ENCODE measurements around the gene HBG1.

The HBG1 gene

DNA sequence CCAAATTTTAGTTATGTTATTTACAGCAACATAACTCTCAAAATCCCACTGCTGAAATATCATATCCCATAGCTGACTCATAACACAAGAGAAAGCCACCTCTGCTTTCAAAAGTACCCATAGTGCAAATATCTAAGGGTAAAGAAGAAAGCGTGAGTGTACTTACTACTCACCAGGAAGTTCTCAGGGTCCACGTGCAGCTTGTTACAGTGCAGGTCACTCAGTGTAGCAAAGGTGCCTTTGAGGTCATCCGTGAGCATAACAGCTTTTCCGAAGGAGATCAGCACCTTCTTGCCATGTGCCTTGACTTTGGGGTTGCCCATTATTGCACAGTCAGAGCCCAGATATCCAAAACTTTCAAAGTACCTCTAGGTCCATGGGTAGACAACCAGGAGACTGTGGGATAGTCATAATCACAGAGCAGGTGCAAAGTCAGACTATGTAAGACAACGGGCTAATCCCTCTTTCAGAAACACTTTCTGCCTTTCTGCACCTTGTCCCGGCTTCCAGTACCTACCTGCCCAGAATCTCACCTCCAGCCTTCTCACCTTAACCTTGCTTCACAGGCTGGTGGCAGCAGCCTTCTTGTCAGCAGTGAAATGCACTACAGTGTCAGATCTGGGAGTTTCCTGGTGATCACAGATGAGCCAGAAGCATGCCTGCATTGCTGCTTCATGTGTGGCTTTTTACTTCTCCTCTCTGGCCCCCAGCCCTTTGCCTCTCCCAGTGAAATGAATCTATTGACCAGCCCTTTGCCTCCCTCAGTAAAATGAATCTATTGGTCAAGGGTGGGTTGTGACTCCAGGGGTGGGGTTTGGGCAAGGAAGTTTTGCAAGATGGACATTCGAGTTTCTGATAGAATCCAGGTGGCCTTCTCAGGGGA, 6.5 kb downstream of the HBG1 start:
- no peak for TF ChIP-seq NFIC (IDR thresholded peaks at IDR 0.05)
- no peak for TF ChIP-seq CEBPB (IDR thresholded peaks at IDR 0.05)
- no peak for TF ChIP-seq EGR1 (IDR thresholded peaks at IDR 0.05)
- TF ChIP-seq FOXM1 (IDR thresholded peaks at IDR 0.05; ENCODE audit: borderline replicate concordance, low read depth) = no peak
- no peak for TF ChIP-seq RAD21 (IDR thresholded peaks at IDR 0.05; ENCODE audit: low read depth)
- TF ChIP-seq TEAD4 (IDR thresholded peaks at IDR 0.05) = no peak
- no peak for TF ChIP-seq TAF1 (IDR thresholded peaks at IDR 0.05; ENCODE audit: low read depth)
- no peak for TF ChIP-seq TCF12 (IDR thresholded peaks at IDR 0.05; ENCODE audit: low read depth)
- no peak for TF ChIP-seq ZBTB7A (IDR thresholded peaks at IDR 0.05; ENCODE audit: low read depth)
- no peak for TF ChIP-seq YY1 (IDR thresholded peaks at IDR 0.05; ENCODE audit: low read depth)
- no peak for TF ChIP-seq EP300 (IDR thresholded peaks at IDR 0.05; ENCODE audit: borderline replicate concordance)
- TF ChIP-seq, protein P1, sequence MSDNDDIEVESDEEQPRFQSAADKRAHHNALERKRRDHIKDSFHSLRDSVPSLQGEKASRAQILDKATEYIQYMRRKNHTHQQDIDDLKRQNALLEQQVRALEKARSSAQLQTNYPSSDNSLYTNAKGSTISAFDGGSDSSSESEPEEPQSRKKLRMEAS (IDR thresholded peaks at IDR 0.05) = no peak

DNA sequence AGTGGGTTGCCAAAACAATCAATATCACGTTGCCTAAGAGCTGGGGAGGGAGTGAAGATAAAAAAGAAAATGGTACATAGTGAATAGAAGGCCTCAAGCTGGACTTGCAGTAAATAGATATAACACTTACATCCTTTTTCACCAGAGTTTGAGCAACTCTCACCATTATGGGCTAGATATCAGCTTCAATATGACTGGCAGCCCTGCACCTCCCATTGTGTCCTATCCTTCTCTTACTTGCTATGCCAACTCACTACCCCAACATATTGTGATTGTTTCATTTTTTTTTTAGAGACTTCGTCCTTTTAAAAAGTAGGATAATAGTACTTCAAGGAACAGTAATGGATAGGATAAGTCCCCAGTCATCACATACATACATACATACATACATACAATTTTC, 7.4 kb downstream of the HBG1 start:
- TF ChIP-seq, protein P1 (IDR thresholded peaks at IDR 0.05) = no peak
- TF ChIP-seq CEBPB (IDR thresholded peaks at IDR 0.05) (no peak), YY1 (IDR thresholded peaks at IDR 0.05; ENCODE audit: low read depth) (no peak), TAF1 (IDR thresholded peaks at IDR 0.05; ENCODE audit: low read depth) (no peak), ZBTB7A (IDR thresholded peaks at IDR 0.05; ENCODE audit: low read depth) (no peak), EGR1 (IDR thresholded peaks at IDR 0.05) (no peak), RAD21 (IDR thresholded peaks at IDR 0.05; ENCODE audit: low read depth) (no peak), EP300 (IDR thresholded peaks at IDR 0.05; ENCODE audit: borderline replicate concordance) (no peak), TCF12 (IDR thresholded peaks at IDR 0.05; ENCODE audit: low read depth) (no peak), FOXM1 (IDR thresholded peaks at IDR 0.05; ENCODE audit: borderline replicate concordance, low read depth) (no peak), NFIC (IDR thresholded peaks at IDR 0.05) (no peak), CREB1 (IDR thresholded peaks at IDR 0.05; ENCODE audit: low read depth) (no peak)
- TF ChIP-seq, protein P2, sequence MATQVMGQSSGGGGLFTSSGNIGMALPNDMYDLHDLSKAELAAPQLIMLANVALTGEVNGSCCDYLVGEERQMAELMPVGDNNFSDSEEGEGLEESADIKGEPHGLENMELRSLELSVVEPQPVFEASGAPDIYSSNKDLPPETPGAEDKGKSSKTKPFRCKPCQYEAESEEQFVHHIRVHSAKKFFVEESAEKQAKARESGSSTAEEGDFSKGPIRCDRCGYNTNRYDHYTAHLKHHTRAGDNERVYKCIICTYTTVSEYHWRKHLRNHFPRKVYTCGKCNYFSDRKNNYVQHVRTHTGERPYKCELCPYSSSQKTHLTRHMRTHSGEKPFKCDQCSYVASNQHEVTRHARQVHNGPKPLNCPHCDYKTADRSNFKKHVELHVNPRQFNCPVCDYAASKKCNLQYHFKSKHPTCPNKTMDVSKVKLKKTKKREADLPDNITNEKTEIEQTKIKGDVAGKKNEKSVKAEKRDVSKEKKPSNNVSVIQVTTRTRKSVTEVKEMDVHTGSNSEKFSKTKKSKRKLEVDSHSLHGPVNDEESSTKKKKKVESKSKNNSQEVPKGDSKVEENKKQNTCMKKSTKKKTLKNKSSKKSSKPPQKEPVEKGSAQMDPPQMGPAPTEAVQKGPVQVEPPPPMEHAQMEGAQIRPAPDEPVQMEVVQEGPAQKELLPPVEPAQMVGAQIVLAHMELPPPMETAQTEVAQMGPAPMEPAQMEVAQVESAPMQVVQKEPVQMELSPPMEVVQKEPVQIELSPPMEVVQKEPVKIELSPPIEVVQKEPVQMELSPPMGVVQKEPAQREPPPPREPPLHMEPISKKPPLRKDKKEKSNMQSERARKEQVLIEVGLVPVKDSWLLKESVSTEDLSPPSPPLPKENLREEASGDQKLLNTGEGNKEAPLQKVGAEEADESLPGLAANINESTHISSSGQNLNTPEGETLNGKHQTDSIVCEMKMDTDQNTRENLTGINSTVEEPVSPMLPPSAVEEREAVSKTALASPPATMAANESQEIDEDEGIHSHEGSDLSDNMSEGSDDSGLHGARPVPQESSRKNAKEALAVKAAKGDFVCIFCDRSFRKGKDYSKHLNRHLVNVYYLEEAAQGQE (IDR thresholded peaks at IDR 0.05; ENCODE audit: low read depth) = no peak
- TF ChIP-seq, protein P3, sequence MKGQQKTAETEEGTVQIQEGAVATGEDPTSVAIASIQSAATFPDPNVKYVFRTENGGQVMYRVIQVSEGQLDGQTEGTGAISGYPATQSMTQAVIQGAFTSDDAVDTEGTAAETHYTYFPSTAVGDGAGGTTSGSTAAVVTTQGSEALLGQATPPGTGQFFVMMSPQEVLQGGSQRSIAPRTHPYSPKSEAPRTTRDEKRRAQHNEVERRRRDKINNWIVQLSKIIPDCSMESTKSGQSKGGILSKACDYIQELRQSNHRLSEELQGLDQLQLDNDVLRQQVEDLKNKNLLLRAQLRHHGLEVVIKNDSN (IDR thresholded peaks at IDR 0.05) = no peak

DNA sequence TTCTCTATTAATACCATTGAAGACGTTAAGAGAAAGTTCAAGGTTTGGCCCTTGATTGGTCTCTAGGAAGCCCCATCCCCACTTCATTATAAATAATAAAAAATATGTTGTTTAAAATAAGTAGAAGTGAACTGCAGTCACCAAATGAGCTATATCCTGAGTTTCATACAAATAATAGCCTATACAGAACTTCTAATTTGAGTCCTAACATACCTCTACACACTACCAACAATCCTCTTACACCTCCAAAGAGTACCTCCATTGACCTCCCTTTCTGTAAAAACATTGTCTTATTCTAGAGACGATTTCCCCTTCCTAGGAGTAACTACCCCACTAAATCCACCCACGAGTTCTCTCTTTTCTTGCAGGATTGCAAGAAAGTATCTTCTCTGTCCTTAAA, 8.2 kb downstream of the HBG1 start:
- TF ChIP-seq RAD21 (IDR thresholded peaks at IDR 0.05; ENCODE audit: low read depth) = no peak
- TF ChIP-seq, protein P1 (IDR thresholded peaks at IDR 0.05) = no peak
- TF ChIP-seq ZBTB7A (IDR thresholded peaks at IDR 0.05; ENCODE audit: low read depth) = no peak
- no peak for TF ChIP-seq TCF12 (IDR thresholded peaks at IDR 0.05; ENCODE audit: low read depth)
- TF ChIP-seq, protein P2 (IDR thresholded peaks at IDR 0.05; ENCODE audit: low read depth) = no peak
- no peak for TF ChIP-seq TAF1 (IDR thresholded peaks at IDR 0.05; ENCODE audit: low read depth)
- TF ChIP-seq YY1 (IDR thresholded peaks at IDR 0.05; ENCODE audit: low read depth) = no peak
- TF ChIP-seq TEAD4 (IDR thresholded peaks at IDR 0.05) = no peak
- no peak for TF ChIP-seq FOXM1 (IDR thresholded peaks at IDR 0.05; ENCODE audit: borderline replicate concordance, low read depth)
- TF ChIP-seq CEBPB (IDR thresholded peaks at IDR 0.05) = no peak
- TF ChIP-seq NFIC (IDR thresholded peaks at IDR 0.05) = no peak
- no peak for TF ChIP-seq EGR1 (IDR thresholded peaks at IDR 0.05)
- no peak for TF ChIP-seq CREB1 (IDR thresholded peaks at IDR 0.05; ENCODE audit: low read depth)
- TF ChIP-seq, protein P3 (IDR thresholded peaks at IDR 0.05) = no peak
- TF ChIP-seq EP300 (IDR thresholded peaks at IDR 0.05; ENCODE audit: borderline replicate concordance) = no peak

DNA sequence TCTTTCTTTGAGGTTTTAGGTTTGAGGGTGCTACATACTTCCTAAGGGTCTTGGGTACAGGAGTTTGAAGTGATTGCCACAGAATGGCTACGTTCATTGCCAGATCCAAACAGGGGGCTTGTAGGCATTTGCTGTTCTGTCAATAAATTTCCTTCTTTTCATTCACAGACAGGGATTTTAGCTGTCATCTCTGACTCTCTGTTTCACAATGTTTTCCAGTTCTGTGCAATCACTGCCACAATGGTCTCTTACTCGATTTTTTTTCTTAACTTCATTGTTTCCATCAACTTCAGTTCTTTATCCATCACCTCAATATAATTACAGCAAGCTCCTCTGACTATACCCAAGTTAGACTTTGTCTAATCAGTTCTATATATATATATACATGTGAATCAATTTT, 9.2 kb downstream of the HBG1 start:
- TF ChIP-seq, protein P3 (IDR thresholded peaks at IDR 0.05) = no peak
- no peak for TF ChIP-seq TAF1 (IDR thresholded peaks at IDR 0.05; ENCODE audit: low read depth)
- no peak for TF ChIP-seq TEAD4 (IDR thresholded peaks at IDR 0.05)

DNA sequence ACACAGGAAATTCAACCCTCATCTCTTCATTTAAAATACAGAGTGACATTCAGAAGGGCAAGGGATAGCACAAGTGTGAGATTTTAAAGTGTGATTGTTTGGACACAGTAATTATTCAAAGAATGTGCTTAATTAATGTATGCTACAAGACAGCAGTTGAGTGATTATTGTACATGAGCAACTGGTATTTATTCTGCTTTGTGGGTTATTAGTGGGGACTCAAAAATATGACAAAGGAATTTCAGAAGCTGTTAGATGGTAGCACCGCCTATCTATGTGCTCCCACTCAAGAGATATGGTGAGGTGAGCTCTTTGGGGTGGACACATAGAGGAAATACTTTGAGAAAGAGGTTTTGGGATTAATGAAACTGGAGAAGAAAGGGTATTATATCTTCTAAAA, 9.6 kb downstream of the HBG1 start:
- TF ChIP-seq YY1 (IDR thresholded peaks at IDR 0.05; ENCODE audit: low read depth) (no peak), CREB1 (IDR thresholded peaks at IDR 0.05; ENCODE audit: low read depth) (no peak), NFIC (IDR thresholded peaks at IDR 0.05) (no peak), RAD21 (IDR thresholded peaks at IDR 0.05; ENCODE audit: low read depth) (no peak), EP300 (IDR thresholded peaks at IDR 0.05; ENCODE audit: borderline replicate concordance) (no peak), TEAD4 (IDR thresholded peaks at IDR 0.05) (no peak), TAF1 (IDR thresholded peaks at IDR 0.05; ENCODE audit: low read depth) (no peak), TCF12 (IDR thresholded peaks at IDR 0.05; ENCODE audit: low read depth) (no peak), CEBPB (IDR thresholded peaks at IDR 0.05) (no peak), EGR1 (IDR thresholded peaks at IDR 0.05) (no peak), ZBTB7A (IDR thresholded peaks at IDR 0.05; ENCODE audit: low read depth) (no peak), FOXM1 (IDR thresholded peaks at IDR 0.05; ENCODE audit: borderline replicate concordance, low read depth) (no peak)
- TF ChIP-seq, protein P3 (IDR thresholded peaks at IDR 0.05) = no peak
- TF ChIP-seq, protein P1 (IDR thresholded peaks at IDR 0.05) = no peak
- TF ChIP-seq, protein P2 (IDR thresholded peaks at IDR 0.05; ENCODE audit: low read depth) = no peak
